Trophoblast cell (in vitro differentiated cells and primary cell): ENCODE measurements around the gene ADAMTS14.

Experiments
- DNase-seq, 2 donors: peaks; one replicate each; pipeline ENCODE4 v3.0.0-alpha.2; 2016
- H2AFZ ChIP-seq: 2 replicates; pipeline ENCODE4 v1.6.1; 2013; ENCODE audit warnings: low read length, moderate library complexity, mild to moderate bottlenecking; ENCODE audit not compliant: insufficient read depth, poor library complexity
- H2AK5ac ChIP-seq: 2 replicates; pipeline ENCODE4 v1.6.1; 2013; ENCODE audit warnings: mild to moderate bottlenecking, low read length
- H2BK120ac ChIP-seq: 2 replicates; pipeline ENCODE4 v1.6.1; 2013; ENCODE audit warnings: low read length, mild to moderate bottlenecking, moderate library complexity; ENCODE audit not compliant: insufficient read depth, poor library complexity
- H2BK12ac ChIP-seq: 2 replicates; pipeline ENCODE4 v1.6.1; 2013; ENCODE audit warnings: mild to moderate bottlenecking, low read length, moderate library complexity
- H2BK5ac ChIP-seq: 2 replicates; pipeline ENCODE4 v1.6.1; 2013; ENCODE audit warnings: low read length, low read depth, moderate library complexity, mild to moderate bottlenecking; ENCODE audit not compliant: poor library complexity
- H3K14ac ChIP-seq: 2 replicates; pipeline ENCODE4 v1.6.1; 2013; ENCODE audit warnings: mild to moderate bottlenecking, low read length
- H3K18ac ChIP-seq: 2 replicates; pipeline ENCODE4 v1.6.1; 2013; ENCODE audit warnings: mild to moderate bottlenecking, low read length
- H3K23ac ChIP-seq: 2 replicates; pipeline ENCODE4 v1.6.1; 2013; ENCODE audit warnings: low read length
- H3K27ac ChIP-seq: 2 replicates; pipeline ENCODE4 v1.5.1; 2013; ENCODE audit warnings: low read depth, mild to moderate bottlenecking, inconsistent platforms, low read length, moderate library complexity
- H3K27me3 ChIP-seq: 2 replicates; pipeline ENCODE4 v1.6.1; 2013; ENCODE audit warnings: inconsistent platforms, mild to moderate bottlenecking, low read length, moderate library complexity; ENCODE audit not compliant: insufficient read depth
- H3K36me3 ChIP-seq, 2 experiments: 1 replicate in 1 of 2; 2 replicates in 1 of 2; pipeline ENCODE4 v1.6.1; 2013; ENCODE audit warnings: low read length in 2 of 2, mild to moderate bottlenecking in 2 of 2, moderate library complexity in 1 of 2; ENCODE audit not compliant: insufficient read depth in 2 of 2, control insufficient read depth in 1 of 2
- H3K4ac ChIP-seq: 2 replicates; pipeline ENCODE4 v1.6.1; 2013; ENCODE audit warnings: low read depth, mild to moderate bottlenecking, low read length, moderate library complexity
- H3K4me1 ChIP-seq, 2 experiments: 1 replicate in 1 of 2; 2 replicates in 1 of 2; pipeline ENCODE4 v1.6.1; 2013; ENCODE audit warnings: low read length in 2 of 2, mild to moderate bottlenecking in 2 of 2, moderate library complexity in 1 of 2; ENCODE audit not compliant: insufficient read depth in 2 of 2, control insufficient read depth in 1 of 2
- H3K4me2 ChIP-seq: 2 replicates; pipeline ENCODE4 v1.6.1; 2013; ENCODE audit warnings: inconsistent platforms, mild to moderate bottlenecking, low read length, moderate library complexity
- H3K4me3 ChIP-seq: 2 replicates; pipeline ENCODE4 v1.5.1; 2013; ENCODE audit warnings: mild to moderate bottlenecking, low read depth, low read length, inconsistent platforms
- H3K79me1 ChIP-seq: one replicate; pipeline ENCODE4 v1.6.1; 2013; ENCODE audit warnings: low read length
- H3K79me2 ChIP-seq: 2 replicates; pipeline ENCODE4 v1.6.1; 2013; ENCODE audit warnings: low read length, mild to moderate bottlenecking; ENCODE audit not compliant: control insufficient read depth, insufficient read depth, poor library complexity
- H3K9ac ChIP-seq: 2 replicates; pipeline ENCODE4 v1.6.1; 2013; ENCODE audit warnings: mild to moderate bottlenecking, low read length
- H3K9me3 ChIP-seq: 2 replicates; pipeline ENCODE4 v1.6.1; 2013; ENCODE audit warnings: low read depth, mild to moderate bottlenecking, control low read depth, inconsistent platforms, low read length; ENCODE audit not compliant: insufficient read depth
- H4K12ac ChIP-seq: 2 replicates; pipeline ENCODE4 v1.6.1; 2013; ENCODE audit warnings: low read depth, mild to moderate bottlenecking, low read length, moderate library complexity
- H4K8ac ChIP-seq: 2 replicates; pipeline ENCODE4 v1.6.1; 2013; ENCODE audit warnings: low read depth, mild to moderate bottlenecking, low read length, moderate library complexity
- H4K91ac ChIP-seq: one replicate; pipeline ENCODE4 v1.6.1; 2013; ENCODE audit warnings: low read depth, mild to moderate bottlenecking, low read length, moderate library complexity
- WGBS: extraction: QIAGEN DNeasy Blood & Tissue Kit; methylation state at CpG from one replicate; pipeline ENCODE4 v1.1.7; 2013; ENCODE audit warnings: missing lambda C conversion rate; ENCODE audit not compliant: insufficient read length, insufficient coverage; ENCODE audit errors: extremely low coverage; 5-methylcytosine and 5-hydroxymethylcytosine counted together

ADAMTS14 gene

DNA sequence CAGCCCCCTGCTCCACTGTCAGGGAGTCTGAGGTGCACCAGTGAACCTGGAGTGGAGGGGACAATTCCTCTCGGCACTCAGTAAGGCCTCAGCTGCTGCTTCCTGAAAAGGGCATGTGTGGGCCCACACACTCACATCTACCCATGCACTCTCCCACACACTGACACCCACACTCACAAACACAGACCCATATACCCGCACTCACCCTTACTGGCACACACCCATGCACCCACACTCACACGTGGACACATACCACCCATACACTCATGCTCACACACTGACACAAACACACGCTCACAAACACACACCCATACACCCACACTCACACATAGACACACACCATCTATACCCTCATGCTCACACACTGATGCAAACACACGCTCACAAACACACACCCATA lies 31.9 kb downstream of the ADAMTS14 start:
- no peak overlapping the region for H4K12ac ChIP-seq
- no peak overlapping the region for H4K8ac ChIP-seq
- no peak overlapping the region for H2BK120ac ChIP-seq
- H3K18ac ChIP-seq = no peak overlapping the region
- no peak overlapping the region for H3K9ac ChIP-seq
- no peak overlapping the region for H2BK5ac ChIP-seq
- H3K27ac ChIP-seq = no peak overlapping the region
- peak overlapping the region; percentile 41 for H3K23ac ChIP-seq
- no peaks in the 10 kb centered on the region for H3K9me3 ChIP-seq
- H2AFZ ChIP-seq = no peak overlapping the region
- H3K27me3 ChIP-seq = no peaks in the 10 kb centered on the region
- 100% methylated on average over 1 of the region's 5 CpGs for WGBS
- no peak overlapping the region for H3K4ac ChIP-seq
- no peak overlapping the region for H3K14ac ChIP-seq
- no peaks in the 10 kb centered on the region for H3K36me3 ChIP-seq
- H2AK5ac ChIP-seq = no peak overlapping the region
- H3K79me2 ChIP-seq = no peaks in the 10 kb centered on the region
- H3K4me2 ChIP-seq = no peak overlapping the region
- H3K4me3 ChIP-seq = no peak overlapping the region
- no peak overlapping the region for H2BK12ac ChIP-seq
- H3K4me1 ChIP-seq = no peaks in the 10 kb centered on the region
- H3K79me1 ChIP-seq = no peaks in the 10 kb centered on the region
- H4K91ac ChIP-seq = no peak overlapping the region
- DNase-seq = no peak

DNA sequence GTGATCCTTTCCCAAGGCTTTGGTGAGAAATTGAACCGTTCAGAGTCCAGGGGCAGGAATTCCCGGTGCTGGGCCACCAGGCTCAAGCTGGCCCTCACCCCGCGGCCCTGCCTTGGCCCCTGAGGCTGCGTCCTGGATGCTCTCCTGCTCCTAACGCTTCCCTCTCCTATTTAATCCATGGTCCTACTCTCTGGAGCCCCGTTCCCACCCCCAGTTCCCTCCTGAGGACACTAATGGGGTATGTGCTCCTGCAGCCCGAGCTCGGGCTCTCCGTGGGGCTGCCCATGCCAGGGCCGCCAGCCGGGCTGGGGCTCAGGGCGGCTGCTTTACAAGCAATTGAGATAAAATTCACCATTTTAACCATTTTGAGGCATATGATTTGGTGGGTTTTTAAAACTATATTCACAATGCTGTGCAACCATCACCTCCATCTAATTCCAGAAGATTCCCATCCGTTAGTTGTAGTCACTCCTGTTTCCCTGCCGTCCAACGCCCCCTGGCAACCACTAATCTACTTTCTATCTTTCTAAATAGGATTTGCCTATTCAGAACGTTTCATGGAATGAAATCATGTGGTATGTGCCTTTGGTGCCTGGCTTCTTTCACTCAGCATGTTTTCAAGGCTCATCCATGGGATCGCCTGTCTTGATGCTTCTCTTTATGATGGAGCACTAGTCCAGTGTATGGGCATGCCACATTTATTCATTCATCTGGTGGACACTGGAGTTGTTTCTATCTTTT lies 33.0 kb downstream of the ADAMTS14 start:
- Histone ChIP-seq H2AK5ac (no peak overlapping the region), H4K8ac (no peak overlapping the region), H3K4me1 (no peaks in the 10 kb centered on the region), H3K4me2 (no peak overlapping the region), H4K91ac (no peak overlapping the region), H3K9me3 (no peaks in the 10 kb centered on the region), H3K18ac (no peak overlapping the region), H2BK12ac (no peak overlapping the region), H3K79me2 (no peaks in the 10 kb centered on the region), H3K4ac (no peak overlapping the region), H3K9ac (no peak overlapping the region), H2BK120ac (no peak overlapping the region), H2AFZ (no peak overlapping the region), H3K27ac (no peak overlapping the region), H2BK5ac (no peak overlapping the region), H3K4me3 (no peak overlapping the region), H3K36me3 (no peaks in the 10 kb centered on the region), H3K27me3 (no peaks in the 10 kb centered on the region), H3K23ac (no peak overlapping the region), H3K14ac (no peak overlapping the region), H3K79me1 (no peaks in the 10 kb centered on the region), H4K12ac (no peak overlapping the region)
- DNase-seq = no peak
- no CpG with 5 or more reads among the region's 18 CpGs for WGBS

DNA sequence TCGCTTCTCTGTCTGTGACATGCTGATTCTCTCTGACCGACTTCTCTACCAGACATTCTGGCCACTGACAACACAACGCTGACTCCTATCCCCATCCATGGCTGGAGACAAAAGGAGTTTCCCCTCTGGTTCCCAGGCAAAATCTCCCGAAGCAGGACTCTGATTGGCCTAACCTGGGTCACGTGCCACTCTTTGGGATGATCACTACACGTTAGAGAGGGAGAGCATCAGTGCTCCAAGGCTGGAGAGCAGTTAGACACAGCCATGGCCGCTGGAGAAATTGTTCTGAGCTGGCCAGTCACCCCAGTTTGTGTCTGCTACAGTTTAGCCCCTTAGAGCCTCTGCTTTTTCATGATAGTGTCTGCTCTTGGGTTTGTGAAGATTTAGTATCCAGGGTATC lies 38.9 kb downstream of the ADAMTS14 start:
- Histone ChIP-seq H2BK120ac (no peak overlapping the region), H2BK12ac (no peak overlapping the region), H4K8ac (no peak overlapping the region), H3K23ac (no peak overlapping the region), H3K4me3 (peak overlapping the region; percentile 18), H3K4ac (no peak overlapping the region), H3K9me3 (peaks cover 2% of the 10 kb centered on the region), H4K91ac (no peak overlapping the region), H3K18ac (no peak overlapping the region), H4K12ac (no peak overlapping the region), H3K79me1 (no peaks in the 10 kb centered on the region), H3K27me3 (no peaks in the 10 kb centered on the region), H3K79me2 (no peaks in the 10 kb centered on the region), H3K4me2 (no peak overlapping the region), H2AFZ (no peak overlapping the region), H3K9ac (no peak overlapping the region), H3K4me1 (peaks cover 9 to 12% of the 10 kb centered on the region in 2 experiments), H3K36me3 (no peaks in the 10 kb centered on the region), H2BK5ac (no peak overlapping the region), H3K27ac (no peak overlapping the region), H3K14ac (no peak overlapping the region), H2AK5ac (no peak overlapping the region)
- no peak for DNase-seq
- WGBS = no CpG with 5 or more reads among the region's 7 CpGs

DNA sequence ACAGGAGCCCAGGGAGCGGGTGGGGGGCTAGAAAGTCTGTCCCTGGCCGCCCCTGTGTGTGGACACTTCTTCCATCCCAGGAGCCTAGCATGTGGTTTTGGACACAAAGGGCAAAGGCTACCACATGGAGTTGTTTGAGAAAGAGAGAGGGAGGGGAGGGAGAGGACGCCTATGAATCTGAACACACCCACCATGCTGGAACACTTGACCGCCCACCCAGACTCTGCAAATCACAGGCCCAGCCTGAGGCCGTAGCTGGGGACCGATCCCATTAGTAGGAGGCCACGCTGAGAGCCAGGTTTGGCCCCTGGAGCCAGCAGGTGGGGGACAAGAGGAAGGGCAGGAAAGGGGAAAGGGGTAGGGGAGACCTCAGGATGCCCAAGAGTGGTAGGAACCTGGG lies 39.6 kb downstream of the ADAMTS14 start:
- H3K4me3 ChIP-seq = no peak overlapping the region
- no peak overlapping the region for H2BK5ac ChIP-seq
- no peak overlapping the region for H4K8ac ChIP-seq
- H3K9me3 ChIP-seq = peaks cover 4% of the 10 kb centered on the region
- no CpG with 5 or more reads among the region's 7 CpGs for WGBS
- no peak overlapping the region for H2BK120ac ChIP-seq
- H3K27me3 ChIP-seq = no peaks in the 10 kb centered on the region
- no peak overlapping the region for H3K9ac ChIP-seq
- no peak for DNase-seq
- H3K79me2 ChIP-seq = no peaks in the 10 kb centered on the region
- H2BK12ac ChIP-seq = no peak overlapping the region
- no peak overlapping the region for H3K4me2 ChIP-seq
- no peaks in the 10 kb centered on the region for H3K79me1 ChIP-seq
- H3K27ac ChIP-seq = no peak overlapping the region
- no peak overlapping the region for H4K12ac ChIP-seq
- H4K91ac ChIP-seq = no peak overlapping the region
- H3K4me1 ChIP-seq = peaks cover 15 to 18% of the 10 kb centered on the region in 2 experiments
- H2AFZ ChIP-seq = no peak overlapping the region
- H3K36me3 ChIP-seq = no peaks in the 10 kb centered on the region
- H2AK5ac ChIP-seq = no peak overlapping the region
- no peak overlapping the region for H3K4ac ChIP-seq
- no peak overlapping the region for H3K18ac ChIP-seq
- no peak overlapping the region for H3K23ac ChIP-seq
- H3K14ac ChIP-seq = no peak overlapping the region
